AG09309 (cell line): ENCODE measurements around the gene MYO10.
A peak's percentile ranks its signal among the peaks of the same experiment; 100 is the strongest.

Source experiments
- DNase-seq: peaks from one replicate; pipeline ENCODE4 v3.0.0-alpha.2; 2010; ENCODE audit warnings: low read depth
- H3K4me3 ChIP-seq: 2 replicates; pipeline ENCODE4 v1.5.1; 2011; ENCODE audit warnings: mild to moderate bottlenecking, low read depth, low read length, moderate library complexity; ENCODE audit not compliant: control insufficient read depth
- CTCF ChIP-seq: IDR thresholded peaks from 2 replicates; pipeline ENCODE4 v1.5.1; 2011; ENCODE audit warnings: mild to moderate bottlenecking, low read depth, low read length, inconsistent platforms; ENCODE audit not compliant: insufficient read depth, control insufficient read depth; ENCODE audit errors: missing control alignments

The MYO10 gene

GRCh38 chr5:16933337-16933736 is 2.8 kb downstream of the MYO10 start:
- DNase-seq: no peak
- H3K4me3 ChIP-seq: peak overlapping the region; percentile 95
- no peak for TF ChIP-seq CTCF

- DNase-seq: no peak
- no peak overlapping the region for H3K4me3 ChIP-seq
- no peak for TF ChIP-seq CTCF
Observed at GRCh38 chr5:16932401-16932800, 3.7 kb downstream of the MYO10 start.

DNA sequence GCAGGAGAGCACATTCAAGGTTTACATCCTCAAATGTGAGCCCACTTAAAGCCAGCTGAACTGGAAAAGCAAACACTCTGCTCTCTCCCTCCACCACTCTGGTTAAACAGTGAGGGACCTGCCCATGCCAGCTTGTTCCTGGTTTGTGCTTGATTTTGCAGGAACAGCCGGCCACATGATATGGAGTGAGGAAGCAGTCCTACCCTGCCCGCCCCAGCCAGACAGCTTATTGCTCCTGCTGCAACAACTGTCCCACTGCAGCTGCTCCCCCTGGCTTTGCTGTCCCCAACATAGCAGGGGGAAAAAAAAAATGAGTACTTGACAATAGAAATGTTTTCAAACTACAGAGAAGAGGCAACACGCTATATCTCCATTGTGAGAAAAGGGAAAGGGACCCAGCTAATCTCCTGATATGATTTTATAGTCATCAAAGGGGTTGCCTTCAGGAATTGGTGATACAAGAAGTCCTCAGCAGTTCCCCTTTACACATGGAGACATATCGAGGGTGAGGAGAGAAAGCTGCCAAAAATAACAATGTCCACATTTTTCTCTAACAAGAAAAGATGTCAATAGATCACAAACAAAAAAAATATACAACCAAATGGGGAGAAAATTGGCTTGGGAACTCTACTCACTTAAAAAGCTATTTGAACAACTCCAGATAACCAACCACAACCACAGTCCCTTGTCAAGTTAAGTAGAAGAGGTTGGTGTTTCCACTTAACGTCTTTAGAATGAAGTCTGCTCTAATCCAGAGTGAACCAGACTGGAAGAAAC is 4.6 kb downstream of the MYO10 start:
- no peak for TF ChIP-seq CTCF
- no peak for DNase-seq
- H3K4me3 ChIP-seq: no peak overlapping the region

DNA sequence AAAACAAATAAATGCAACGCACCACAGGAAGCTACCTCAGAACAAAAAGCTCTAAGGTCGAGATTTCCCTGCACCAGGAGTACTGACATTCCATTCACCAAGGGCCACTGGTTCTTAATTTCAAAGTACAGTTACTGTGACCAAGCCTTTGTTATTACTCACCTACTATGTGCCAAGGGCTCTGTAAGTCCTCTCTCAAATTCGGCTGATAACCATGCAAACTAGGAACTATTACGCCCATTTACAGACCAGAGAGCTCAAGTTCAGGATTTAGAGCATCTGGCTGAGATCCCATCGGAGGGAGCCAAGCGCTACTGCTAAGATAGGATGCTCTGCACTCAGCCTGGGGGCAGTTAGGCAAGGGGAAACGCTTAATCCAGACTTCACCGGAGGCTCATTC is 5.6 kb downstream of the MYO10 start:
- H3K4me3 ChIP-seq: no peak overlapping the region
- no peak for DNase-seq
- no peak for TF ChIP-seq CTCF

- DNase-seq: no peak
- H3K4me3 ChIP-seq: no peak overlapping the region
- TF ChIP-seq CTCF: no peak
Observed at GRCh38 chr5:16929831-16930230, 6.3 kb downstream of the MYO10 start.

- no peak for TF ChIP-seq CTCF
- no peak for DNase-seq
- no peak overlapping the region for H3K4me3 ChIP-seq
Observed at GRCh38 chr5:16929347-16929746, 6.7 kb downstream of the MYO10 start.
